Stimulated activated CD4-positive, alpha-beta T cell treated with anti-CD3 and anti-CD28 coated beads, Interleukin-2, amount 100 ng/mL, for 4 hours (primary cell): Measurements from ENCODE around the gene FOXE3.
"Not testable (repeated sequence)": the region's sequence is repeated elsewhere in the genome, so short reads cannot be mapped to it uniquely, and the experiment has no call there.

Experiments
- DNase-seq: peaks from one replicate; pipeline ENCODE4 v3.0.0-alpha.2; 2020; ENCODE audit warnings: low read depth

Gene FOXE3

GRCh38 chr1:47449822-47450552 lies 33.9 kb downstream of the FOXE3 start:
- DNase-seq = no peak

GRCh38 chr1:47450606-47451005 lies 34.5 kb downstream of the FOXE3 start:
- DNase-seq = no peak

DNA sequence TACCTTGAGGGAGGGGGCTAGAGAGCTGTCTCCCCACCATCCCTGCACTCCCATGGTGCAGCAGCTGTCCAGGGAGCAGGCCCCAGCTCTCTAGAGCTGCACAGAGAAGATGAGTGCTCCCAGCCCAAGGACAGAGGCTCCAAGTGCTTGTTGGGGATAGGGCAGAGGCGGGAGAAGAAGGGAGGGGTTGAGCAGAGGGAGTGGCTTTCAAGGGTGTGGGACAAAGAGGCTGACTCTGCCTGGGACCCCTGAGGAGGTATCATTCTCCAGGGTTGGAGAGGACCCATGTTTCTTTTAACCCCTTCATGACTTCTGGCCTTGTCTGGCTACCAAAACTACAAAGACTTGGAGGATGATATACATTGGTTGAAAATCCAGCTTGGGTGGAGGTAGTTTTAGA lies 36.3 kb downstream of the FOXE3 start:
- no peak for DNase-seq

DNA sequence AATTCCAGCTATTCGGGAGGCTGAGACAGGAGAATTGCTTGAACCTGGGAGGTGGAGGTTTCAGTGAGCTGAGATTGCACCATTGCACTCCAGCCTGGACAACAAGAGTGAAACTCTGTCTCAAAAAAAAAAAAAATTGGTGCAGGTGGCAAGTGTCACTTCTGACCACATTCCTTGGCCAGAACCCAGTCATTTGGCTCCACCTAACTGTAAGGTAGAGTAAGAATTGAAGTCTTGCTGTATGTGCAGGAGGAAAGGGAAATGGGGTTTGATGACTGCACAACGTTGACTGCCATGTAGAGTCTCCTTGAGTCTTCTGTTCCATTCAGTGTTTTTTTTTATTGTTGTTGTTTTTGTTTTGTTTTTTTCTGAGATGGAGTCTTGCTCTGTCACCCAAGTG lies 37.8 kb downstream of the FOXE3 start:
- DNase-seq = not testable (repeated sequence)

GRCh38 chr1:47456250-47456649 lies 40.2 kb downstream of the FOXE3 start:
- no peak for DNase-seq

- DNase-seq = not testable (repeated sequence)
Measured at GRCh38 chr1:47457547-47457946, 41.5 kb downstream of the FOXE3 start.

- no peak for DNase-seq
Measured at GRCh38 chr1:47459253-47459788, 43.2 kb downstream of the FOXE3 start.

DNA sequence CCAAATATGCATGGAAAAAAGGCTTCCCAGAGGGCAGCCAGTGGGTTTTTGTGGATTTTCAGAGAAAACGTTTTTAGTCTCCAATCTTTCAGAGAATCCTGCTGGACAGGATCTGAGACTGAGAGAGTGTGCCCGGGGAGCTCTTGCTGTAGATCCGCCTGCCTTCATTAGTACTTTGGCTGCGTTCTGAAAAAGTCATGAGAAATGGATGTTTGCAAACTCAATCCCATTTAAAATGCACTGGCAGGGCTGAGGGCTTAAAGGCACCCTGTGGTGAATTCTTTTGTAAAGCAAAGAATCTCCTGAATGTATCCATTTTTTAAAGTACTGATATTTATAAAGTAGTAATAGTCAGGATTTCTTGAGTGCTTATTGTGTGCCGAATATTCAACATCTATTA lies 44.0 kb downstream of the FOXE3 start:
- no peak for DNase-seq

DNA sequence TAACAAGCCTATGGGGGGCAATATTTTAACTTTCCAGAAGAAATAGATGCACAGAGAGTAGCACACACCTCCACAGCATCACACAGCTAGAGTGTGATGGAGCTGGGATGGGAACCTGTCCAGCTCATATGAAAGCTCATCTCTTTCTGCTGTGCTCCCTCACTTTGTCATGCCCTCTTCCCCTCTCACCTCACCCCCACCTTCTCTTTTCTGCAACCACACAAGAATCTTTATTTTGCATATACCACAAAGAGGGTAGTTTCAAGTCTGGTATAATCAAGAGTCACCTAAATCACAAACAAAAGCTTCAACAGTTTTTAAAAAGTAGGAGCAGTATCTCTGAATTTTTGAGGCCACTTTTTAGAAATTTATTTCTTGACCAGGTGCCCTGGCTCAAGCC lies 44.4 kb downstream of the FOXE3 start:
- no peak for DNase-seq

DNA sequence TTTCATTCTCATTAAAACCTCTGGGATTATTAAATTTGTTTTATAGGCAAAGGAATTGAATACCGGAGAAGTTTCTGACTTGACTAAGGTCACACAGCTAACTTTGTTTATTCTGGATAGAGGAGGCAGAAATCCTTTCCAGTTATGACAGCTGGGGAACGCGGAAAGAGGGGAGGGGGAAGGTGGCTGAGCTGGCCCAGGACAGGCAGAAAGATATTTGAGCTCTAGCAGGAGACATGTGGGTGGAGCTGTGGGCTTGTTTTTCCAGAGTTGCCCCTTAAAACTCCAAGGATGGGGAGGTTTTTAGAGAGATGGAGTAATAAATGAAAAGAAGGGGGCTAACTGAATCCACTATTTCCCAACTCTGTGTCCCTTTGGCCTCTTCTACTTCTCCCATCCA lies 49.5 kb downstream of the FOXE3 start:
- DNase-seq = no peak
